Activated CD4-positive, alpha-beta T cell treated with anti-CD3 and anti-CD28 coated beads for 48 hours (primary cell): ENCODE results near the gene PBX3.

ENCODE experiments used
- DNase-seq: peaks from one replicate; pipeline ENCODE4 v3.0.0-alpha.2; 2020

The PBX3 gene

GRCh38 chr9:125953314-125954019, 206.3 kb downstream of the PBX3 start:
- no peak for DNase-seq

- DNase-seq: no peak
Measured at GRCh38 chr9:125956102-125956501, 208.9 kb downstream of the PBX3 start.

- DNase-seq: no peak
Measured at GRCh38 chr9:125959315-125959714, 212.1 kb downstream of the PBX3 start.

- DNase-seq: no peak
Measured at GRCh38 chr9:125959951-125960619, 212.9 kb downstream of the PBX3 start.

GRCh38 chr9:125960626-125961025, 213.5 kb downstream of the PBX3 start:
- DNase-seq: no peak

GRCh38 chr9:125961072-125961471, 213.9 kb downstream of the PBX3 start:
- DNase-seq: no peak

- DNase-seq: no peak
Measured at GRCh38 chr9:125963932-125964331, 216.8 kb downstream of the PBX3 start.

GRCh38 chr9:125964702-125965225, 217.6 kb downstream of the PBX3 start:
- no peak for DNase-seq

- no peak for DNase-seq
Measured at GRCh38 chr9:125965477-125965876, 218.3 kb downstream of the PBX3 start.

- no peak for DNase-seq
Measured at GRCh38 chr9:125966466-125966865, 219.3 kb downstream of the PBX3 start.

- no peak for DNase-seq
Measured at GRCh38 chr9:125966959-125967711, 220.0 kb downstream of the PBX3 start.

- no peak for DNase-seq
Measured at GRCh38 chr9:125968714-125969374, 221.7 kb downstream of the PBX3 start.

- DNase-seq: no peak
Measured at GRCh38 chr9:125969462-125969861, 222.3 kb downstream of the PBX3 start.

GRCh38 chr9:125969868-125970267, 222.7 kb downstream of the PBX3 start:
- DNase-seq: no peak

- DNase-seq: no peak
Measured at GRCh38 chr9:125970340-125970739, 223.2 kb downstream of the PBX3 start.

- DNase-seq: no peak
Measured at GRCh38 chr9:125971050-125971449, 223.9 kb downstream of the PBX3 start.

GRCh38 chr9:125972012-125972729, 225.0 kb downstream of the PBX3 start:
- DNase-seq: no peak

GRCh38 chr9:125973547-125973946, 226.4 kb downstream of the PBX3 start:
- no peak for DNase-seq

GRCh38 chr9:125974705-125975104, 227.5 kb downstream of the PBX3 start:
- DNase-seq: no peak

GRCh38 chr9:125977223-125977622, 230.1 kb downstream of the PBX3 start:
- DNase-seq: no peak

- DNase-seq: no peak
Measured at GRCh38 chr9:125979383-125979782, 232.2 kb downstream of the PBX3 start.

- no peak for DNase-seq
Measured at GRCh38 chr9:125982798-125983406, 235.7 kb downstream of the PBX3 start.
